HG03575 (cell line): Measurements from ENCODE around the gene PTPRD.

Source experiments
- ATAC-seq: cut with Tn5 transposase; IDR thresholded peaks from one replicate; pipeline ENCODE4 v1.9.1; 2021; ENCODE audit not compliant: unreplicated experiment, insufficient number of reproducible peaks, low FRiP score; ENCODE audit errors: extremely low read depth

Gene PTPRD

DNA sequence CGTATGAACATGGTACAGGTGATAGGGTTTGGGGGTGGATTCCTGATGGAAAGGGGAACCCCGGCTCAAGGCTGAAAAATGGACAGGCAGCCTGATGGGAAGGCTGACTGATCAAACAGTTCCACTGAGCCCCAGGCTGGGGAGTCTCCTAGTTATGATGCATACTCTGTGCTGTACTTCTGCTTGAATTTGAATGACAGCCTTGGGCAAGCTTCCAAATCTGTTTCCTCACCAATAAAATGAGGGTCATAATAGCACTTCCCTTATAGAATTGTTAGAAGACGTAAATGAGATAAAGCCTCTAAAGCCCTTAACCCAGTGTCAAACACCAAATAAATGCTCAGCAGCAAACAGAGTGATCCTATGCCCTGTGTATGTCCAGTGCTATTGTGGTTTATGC lies 2334.8 kb downstream of the PTPRD start:
- no peak for ATAC-seq

DNA sequence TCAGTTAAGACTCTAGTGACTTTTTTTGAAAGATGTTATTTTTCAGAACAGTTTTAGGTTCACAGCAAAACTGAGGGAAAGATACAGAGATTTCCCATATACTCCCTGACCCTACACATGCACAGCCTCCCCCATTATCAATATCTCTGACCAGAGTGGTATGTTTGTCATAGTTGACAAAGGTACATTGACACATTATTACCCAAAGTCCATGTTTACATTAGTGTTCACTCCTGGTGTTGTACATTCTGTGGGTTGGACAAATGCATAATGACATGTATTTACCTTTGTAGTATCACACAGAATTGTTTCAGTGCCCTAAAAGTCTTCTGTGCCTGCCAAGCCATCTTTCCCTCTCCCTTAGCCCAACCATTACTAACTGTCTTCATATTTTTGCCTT lies 2342.6 kb downstream of the PTPRD start:
- ATAC-seq = no peak

DNA sequence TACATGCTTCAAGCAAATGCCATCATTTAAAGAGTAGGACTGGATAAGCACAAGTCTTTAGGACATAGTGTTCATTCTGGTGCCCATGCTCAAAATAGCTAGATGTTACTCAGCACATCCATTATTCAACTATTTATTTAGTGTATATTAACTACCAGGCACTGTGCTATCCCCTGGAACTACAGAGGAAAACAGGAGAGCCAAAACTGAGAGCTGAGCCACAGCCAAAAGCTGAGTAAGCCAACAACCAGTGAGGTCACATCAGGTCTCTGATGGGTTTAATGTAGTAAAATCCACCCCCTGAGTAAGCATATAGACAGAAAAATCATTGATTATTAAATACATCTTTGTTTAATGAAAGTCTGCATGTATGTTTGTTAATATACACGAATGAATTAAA lies 2343.9 kb downstream of the PTPRD start:
- no peak for ATAC-seq

DNA sequence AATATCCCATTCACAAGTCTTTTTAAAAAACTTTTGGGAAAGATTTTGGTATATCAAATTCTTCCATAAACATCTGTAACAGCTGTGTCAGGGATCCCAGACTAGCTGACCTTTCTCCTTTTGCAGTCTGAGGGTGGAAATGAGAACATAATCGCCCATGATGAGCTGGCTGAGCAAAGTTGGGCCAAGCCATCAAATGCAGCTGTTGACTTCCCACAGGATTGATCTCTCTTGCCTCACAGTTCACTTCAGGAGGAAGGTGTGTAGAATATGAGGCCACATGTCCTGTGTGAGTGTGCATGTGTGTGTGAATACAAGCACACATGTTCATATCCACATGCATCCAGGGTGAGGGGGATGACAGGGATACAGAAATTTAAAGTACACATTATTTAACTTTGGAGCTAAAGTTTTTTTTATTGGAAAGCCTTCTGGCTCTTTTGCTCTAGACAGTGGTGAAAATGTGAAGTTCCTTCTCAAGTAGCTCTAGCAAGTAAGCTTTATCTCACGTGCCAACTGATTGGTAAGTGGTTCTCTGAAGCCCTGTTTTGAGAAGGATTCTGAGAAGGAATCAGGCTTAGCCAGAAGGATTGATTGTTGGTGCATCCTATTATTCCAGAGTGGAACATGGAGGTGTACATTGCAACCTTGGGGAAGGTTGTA lies 2344.5 kb downstream of the PTPRD start:
- no peak for ATAC-seq

DNA sequence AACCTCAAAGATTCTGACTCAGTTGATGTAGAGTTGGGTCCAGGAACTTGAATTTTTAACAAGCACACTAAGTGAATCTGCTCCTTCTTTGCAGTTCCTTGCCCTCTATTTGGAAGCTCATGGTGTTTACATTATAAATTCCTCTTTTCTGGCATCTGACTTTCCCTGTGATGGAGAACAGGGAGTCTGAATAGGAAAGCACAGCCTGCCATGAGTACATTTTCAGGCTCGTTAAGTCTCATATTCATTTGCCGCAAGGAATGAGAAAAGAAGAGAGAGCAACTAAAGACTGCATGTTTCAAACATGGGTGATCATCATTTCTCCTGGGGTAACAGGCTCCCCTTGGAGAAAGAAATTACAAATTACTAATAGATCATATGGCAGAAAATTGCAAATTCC lies 2345.2 kb downstream of the PTPRD start:
- no peak for ATAC-seq

DNA sequence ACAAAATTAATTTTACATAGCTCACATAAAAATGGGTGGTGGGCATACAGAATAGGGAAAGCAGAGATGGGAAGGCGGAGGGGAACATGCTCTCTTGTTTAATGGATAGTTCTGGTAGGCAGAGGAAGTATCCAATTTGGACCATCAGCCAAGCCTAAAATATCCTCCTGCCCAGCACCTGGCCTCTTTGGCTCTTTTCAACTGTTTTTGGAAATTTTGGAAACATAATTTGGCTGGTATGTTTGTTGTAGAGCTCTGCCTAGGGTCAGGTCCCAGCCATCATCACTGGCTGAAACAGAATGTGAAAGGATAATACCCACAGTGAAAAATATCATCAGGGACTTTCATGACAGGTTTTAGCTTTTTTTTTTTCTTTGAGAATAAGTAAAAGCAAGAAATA lies 2345.9 kb downstream of the PTPRD start:
- ATAC-seq = no peak

DNA sequence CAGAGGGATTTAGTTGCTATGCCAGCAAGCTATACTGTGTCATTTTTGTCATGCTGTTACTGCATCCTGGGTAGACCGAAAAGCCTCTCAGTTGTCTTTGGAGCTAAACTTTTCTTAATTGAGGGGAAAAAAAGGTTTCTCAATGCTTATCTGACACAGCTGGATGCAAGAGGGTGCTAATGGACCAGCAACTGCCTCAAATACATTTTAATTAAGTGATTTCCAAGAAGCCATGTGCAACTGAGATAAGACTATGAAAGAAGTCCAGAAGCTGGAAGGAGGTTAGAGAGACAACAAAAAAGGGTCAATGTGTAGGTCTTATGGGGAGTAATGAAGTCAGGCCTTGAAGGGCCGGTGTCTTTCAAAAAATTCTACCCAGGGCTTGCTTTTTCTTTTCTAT lies 2347.5 kb downstream of the PTPRD start:
- ATAC-seq = no peak
